Activated naive CD8-positive, alpha-beta T cell treated with anti-CD3 and anti-CD28 coated beads for 36 hours (primary cell): ENCODE measurements around the gene PHLDB2. TPM values are rescaled to one million over a fixed set of nuclear protein-coding genes. Genes with fewer than 3 reads are reported as not detected.
"Not testable (repeated sequence)": the region's sequence is repeated elsewhere in the genome, so short reads cannot be mapped to it uniquely, and the experiment has no call there.

Experiments
- DNase-seq: peaks from one replicate; pipeline ENCODE4 v3.0.0; 2021
- H3K27ac Mint-ChIP-seq: one replicate; pipeline ENCODE4 v1.8.0; 2022; ENCODE audit warnings: mild to moderate bottlenecking, moderate library complexity, mixed read lengths
- H3K27me3 Mint-ChIP-seq: one replicate; pipeline ENCODE4 v1.8.0; 2022; ENCODE audit warnings: mild to moderate bottlenecking, mixed read lengths
- H3K36me3 Mint-ChIP-seq: one replicate; pipeline ENCODE4 v1.8.0; 2021; ENCODE audit warnings: mild to moderate bottlenecking, mixed read lengths
- H3K4me1 Mint-ChIP-seq: one replicate; pipeline ENCODE4 v1.8.0; 2021; ENCODE audit warnings: mixed read lengths
- H3K4me3 Mint-ChIP-seq: one replicate; pipeline ENCODE4 v1.8.0; 2022; ENCODE audit warnings: mild to moderate bottlenecking, moderate library complexity, mixed read lengths
- H3K9me3 Mint-ChIP-seq: one replicate; pipeline ENCODE4 v1.8.0; 2022; ENCODE audit warnings: mixed read lengths
- total RNA-seq, 2 experiments: library from RNA; stranded (reverse); gene quantifications; one replicate each; pipeline ENCODE4 v1.2.3, GENCODE V29; 2021

Gene PHLDB2
- total RNA-seq: 1 to 10 TPM; 2.3 to 2.5 TPM

DNA sequence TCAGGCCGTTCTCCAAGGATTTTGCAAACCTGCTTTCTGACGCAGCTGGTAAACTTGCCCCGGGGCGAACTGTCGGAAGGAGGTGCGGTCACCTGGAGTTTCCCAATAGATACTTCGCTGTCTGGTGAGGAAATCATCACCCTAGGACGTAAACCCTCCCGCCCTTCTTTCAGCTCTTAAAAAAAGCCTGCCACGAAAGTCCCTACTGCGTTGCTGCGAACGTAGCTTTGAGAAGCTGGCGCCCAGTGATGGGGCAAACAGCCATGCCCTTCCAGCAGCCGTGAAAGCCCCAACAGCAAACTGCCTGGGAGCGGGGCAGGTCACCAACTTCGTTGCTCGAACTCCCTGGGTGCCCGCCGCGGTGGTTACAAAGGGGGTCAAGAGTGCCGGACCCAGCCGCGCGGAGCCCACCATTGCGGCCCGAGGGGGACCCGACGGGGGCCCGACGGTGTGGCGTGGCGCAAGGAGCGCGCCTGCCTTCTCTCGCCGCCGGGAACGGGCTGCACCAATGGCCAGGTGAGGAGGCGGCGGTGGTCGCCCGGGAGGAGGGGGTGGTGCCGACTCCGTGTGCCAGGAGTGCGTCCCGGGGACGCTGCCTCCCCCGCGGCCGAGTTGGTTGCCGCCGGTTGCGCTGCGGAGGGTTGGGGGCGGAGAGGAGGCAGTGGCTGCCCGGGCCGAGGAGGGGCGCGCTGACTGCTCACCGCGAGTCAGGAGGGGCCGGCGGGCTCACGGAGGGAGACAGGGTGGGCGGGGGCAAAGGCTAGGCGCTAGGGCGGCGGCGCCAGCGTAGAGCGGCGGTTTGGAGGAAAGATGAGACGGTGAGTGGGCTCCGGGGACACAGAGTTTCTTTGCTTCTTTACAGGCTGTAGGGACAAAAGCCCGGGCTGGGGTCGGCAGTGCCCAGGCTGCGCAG is at the start of gene PHLDB2:
TSS of gene PHLDB2 (plus strand) at position 205 of the 913 bp plus-strand sequence. CDS start 24,813 bp downstream, outside the sequence.
- Mint-ChIP-seq H3K4me1 (peaks cover 13% of the 10 kb centered on the region), H3K4me3 (peak within 1 kb of the TSS; percentile 92), H3K36me3 (no peaks in the 10 kb centered on the region), H3K27me3 (peaks cover 40% of the 10 kb centered on the region), H3K9me3 (no peaks in the 10 kb centered on the region), H3K27ac (peak within 1 kb of the TSS; percentile 20)
- peak; percentile 74 for DNase-seq

GRCh38 chr3:111810909-111811308 is 48.2 kb upstream of the PHLDB2 start:
- peaks cover 3% of the 10 kb centered on the region for H3K27me3 Mint-ChIP-seq
- H3K4me3 Mint-ChIP-seq: no peak overlapping the region
- DNase-seq: no peak
- no peaks in the 10 kb centered on the region for H3K36me3 Mint-ChIP-seq
- H3K4me1 Mint-ChIP-seq: no peaks in the 10 kb centered on the region
- H3K27ac Mint-ChIP-seq: no peak overlapping the region
- H3K9me3 Mint-ChIP-seq: no peaks in the 10 kb centered on the region

DNA sequence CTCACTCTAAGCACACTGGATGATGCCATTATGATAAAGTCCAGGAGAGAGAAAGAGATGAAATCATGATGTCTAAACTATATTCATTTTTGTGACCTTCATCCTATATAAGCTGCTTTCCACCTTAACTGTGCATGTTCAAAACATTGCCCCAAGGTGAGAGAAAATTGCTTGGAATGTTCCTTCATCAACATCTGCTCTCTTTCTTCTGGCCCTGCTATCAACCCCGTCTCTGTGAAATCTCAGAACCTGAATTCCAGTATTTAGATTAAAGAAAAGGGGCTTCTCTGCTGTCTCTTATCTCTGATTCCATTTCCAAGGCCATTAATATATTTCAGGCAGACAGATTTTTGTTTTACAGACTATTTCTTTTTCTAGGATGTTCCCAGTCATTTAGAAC is 47.3 kb upstream of the PHLDB2 start:
- DNase-seq: no peak
- peaks cover 3% of the 10 kb centered on the region for H3K27me3 Mint-ChIP-seq
- H3K27ac Mint-ChIP-seq: no peak overlapping the region
- H3K4me1 Mint-ChIP-seq: no peaks in the 10 kb centered on the region
- H3K4me3 Mint-ChIP-seq: no peak overlapping the region
- no peaks in the 10 kb centered on the region for H3K36me3 Mint-ChIP-seq
- peaks cover 4% of the 10 kb centered on the region for H3K9me3 Mint-ChIP-seq

DNA sequence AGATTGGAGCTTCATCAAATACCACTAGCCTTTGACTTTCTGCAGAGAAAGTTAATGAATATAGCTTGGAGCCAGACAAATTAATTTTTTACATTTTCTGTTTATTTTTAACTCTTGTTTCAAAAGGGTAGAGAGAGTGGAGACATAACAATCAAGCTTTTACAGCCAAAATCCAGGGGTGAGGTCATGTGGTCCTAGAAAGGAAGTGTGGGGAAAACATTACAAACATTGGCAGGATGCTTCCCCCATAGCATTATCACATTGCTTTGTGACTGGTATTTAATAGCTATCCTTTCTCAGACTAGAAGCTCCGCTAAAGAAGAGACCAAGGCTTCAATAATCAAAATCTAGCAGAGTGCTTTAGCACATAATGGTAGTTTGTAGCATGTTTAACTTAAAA is 46.4 kb upstream of the PHLDB2 start:
- no peaks in the 10 kb centered on the region for H3K4me1 Mint-ChIP-seq
- no peak for DNase-seq
- no peaks in the 10 kb centered on the region for H3K36me3 Mint-ChIP-seq
- no peak overlapping the region for H3K4me3 Mint-ChIP-seq
- no peaks in the 10 kb centered on the region for H3K27me3 Mint-ChIP-seq
- H3K27ac Mint-ChIP-seq: no peak overlapping the region
- H3K9me3 Mint-ChIP-seq: peaks cover 5% of the 10 kb centered on the region

DNA sequence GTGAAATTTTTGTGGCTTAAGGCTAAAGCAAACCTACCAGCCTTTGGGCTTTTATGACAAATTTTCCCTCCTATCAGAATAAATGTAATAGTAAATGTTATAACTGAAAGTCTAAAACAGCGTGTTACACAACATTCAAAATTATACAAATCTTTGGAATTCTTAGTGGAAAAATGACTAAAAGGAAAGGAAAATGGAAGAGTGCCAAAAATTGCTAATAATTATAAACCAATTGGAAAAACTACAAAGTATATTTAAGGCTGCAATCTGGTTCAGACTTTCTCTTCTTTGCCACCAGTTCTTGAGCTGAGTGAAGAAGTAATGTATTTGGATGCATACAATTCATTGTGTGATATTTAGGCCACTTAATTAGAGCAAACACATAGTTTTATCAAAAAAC is 45.6 kb upstream of the PHLDB2 start:
- Mint-ChIP-seq H3K9me3 (peaks cover 5% of the 10 kb centered on the region), H3K4me3 (no peak overlapping the region), H3K27me3 (no peaks in the 10 kb centered on the region), H3K4me1 (no peaks in the 10 kb centered on the region), H3K27ac (no peak overlapping the region), H3K36me3 (no peaks in the 10 kb centered on the region)
- DNase-seq: no peak

DNA sequence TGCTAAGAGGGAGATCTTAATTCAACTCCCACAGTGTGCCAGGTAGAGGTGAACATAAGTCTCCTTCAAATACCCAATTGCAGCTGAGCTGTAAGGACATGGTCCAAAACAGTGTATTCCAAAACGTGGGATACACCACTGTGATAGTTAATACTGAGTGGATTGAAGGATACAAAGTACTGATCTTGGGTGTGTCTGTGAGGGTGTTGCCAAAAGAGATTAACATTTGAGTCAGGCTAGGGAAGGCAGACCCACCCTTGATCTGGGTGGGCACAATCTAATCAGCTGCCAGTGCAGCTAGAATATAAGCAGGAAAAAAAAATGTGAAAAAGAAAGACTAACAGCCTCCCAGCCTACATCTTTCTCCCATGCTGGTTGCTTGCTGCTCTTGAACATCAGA is 45.1 kb upstream of the PHLDB2 start:
- DNase-seq: no peak
- H3K27ac Mint-ChIP-seq: no peak overlapping the region
- H3K4me3 Mint-ChIP-seq: no peak overlapping the region
- H3K27me3 Mint-ChIP-seq: no peaks in the 10 kb centered on the region
- peaks cover 5% of the 10 kb centered on the region for H3K9me3 Mint-ChIP-seq
- no peaks in the 10 kb centered on the region for H3K36me3 Mint-ChIP-seq
- no peaks in the 10 kb centered on the region for H3K4me1 Mint-ChIP-seq

DNA sequence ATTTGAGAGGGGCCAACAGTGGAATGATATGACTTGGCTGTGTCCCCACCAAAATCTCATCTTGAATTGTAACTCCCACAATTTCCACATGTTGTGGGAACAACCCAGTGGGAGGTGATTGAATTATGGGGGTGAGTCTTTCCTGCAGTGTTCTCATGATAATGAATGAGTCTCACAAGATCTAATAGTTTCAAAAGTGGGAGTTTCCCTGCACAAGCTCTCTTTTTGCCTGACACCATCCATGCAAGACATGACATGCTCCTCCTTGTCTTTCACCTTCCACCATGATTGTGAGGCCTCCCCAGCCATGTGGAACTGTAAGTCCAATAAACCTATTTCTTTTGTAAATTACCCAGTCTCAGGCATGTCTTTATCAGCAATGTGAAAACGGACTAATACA is 42.3 kb upstream of the PHLDB2 start:
- H3K4me3 Mint-ChIP-seq, H3K9me3 Mint-ChIP-seq, DNase-seq, H3K36me3 Mint-ChIP-seq, H3K4me1 Mint-ChIP-seq, H3K27ac Mint-ChIP-seq, H3K27me3 Mint-ChIP-seq: not testable (repeated sequence)

- H3K27me3 Mint-ChIP-seq: no peaks in the 10 kb centered on the region
- no peaks in the 10 kb centered on the region for H3K4me1 Mint-ChIP-seq
- H3K4me3 Mint-ChIP-seq: no peak overlapping the region
- peaks cover 8% of the 10 kb centered on the region for H3K9me3 Mint-ChIP-seq
- peaks cover 3% of the 10 kb centered on the region for H3K36me3 Mint-ChIP-seq
- DNase-seq: no peak
- H3K27ac Mint-ChIP-seq: no peak overlapping the region
These were observed 39.1 kb upstream of the PHLDB2 start for GRCh38 chr3:111819927-111820326.

DNA sequence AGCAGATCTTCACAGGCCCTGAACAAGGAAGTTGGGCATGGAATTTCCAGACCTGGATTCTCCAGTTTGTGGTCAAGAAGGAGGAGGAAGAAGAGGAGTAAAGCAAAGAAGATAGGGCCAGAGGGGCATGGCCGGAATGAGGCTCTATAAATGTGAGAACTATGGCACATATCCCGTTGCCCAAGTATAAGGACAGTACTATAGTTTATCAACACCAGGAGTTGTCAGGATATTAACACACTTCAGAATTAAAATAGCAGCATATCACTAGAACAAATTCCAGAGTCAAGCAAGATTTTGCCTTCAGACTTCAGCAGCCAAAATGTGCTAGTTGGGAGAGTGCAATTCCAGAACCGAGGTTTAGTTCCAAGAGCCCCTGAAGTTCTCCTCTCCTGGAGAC is 38.4 kb upstream of the PHLDB2 start:
- Mint-ChIP-seq H3K27ac (no peak overlapping the region), H3K36me3 (peaks cover 3% of the 10 kb centered on the region), H3K27me3 (no peaks in the 10 kb centered on the region), H3K4me3 (no peak overlapping the region), H3K4me1 (no peaks in the 10 kb centered on the region), H3K9me3 (peaks cover 8% of the 10 kb centered on the region)
- no peak for DNase-seq

- no peaks in the 10 kb centered on the region for H3K27me3 Mint-ChIP-seq
- no peak for DNase-seq
- H3K36me3 Mint-ChIP-seq: peaks cover 3% of the 10 kb centered on the region
- no peak overlapping the region for H3K27ac Mint-ChIP-seq
- peaks cover 3% of the 10 kb centered on the region for H3K9me3 Mint-ChIP-seq
- H3K4me1 Mint-ChIP-seq: peaks cover 3% of the 10 kb centered on the region
- H3K4me3 Mint-ChIP-seq: no peak overlapping the region
These were observed 37.2 kb upstream of the PHLDB2 start for GRCh38 chr3:111821891-111822290.

GRCh38 chr3:111822804-111823203 is 36.3 kb upstream of the PHLDB2 start:
- peaks cover 3% of the 10 kb centered on the region for H3K9me3 Mint-ChIP-seq
- H3K27ac Mint-ChIP-seq: no peak overlapping the region
- H3K36me3 Mint-ChIP-seq: peaks cover 3% of the 10 kb centered on the region
- H3K4me1 Mint-ChIP-seq: peaks cover 5% of the 10 kb centered on the region
- no peak overlapping the region for H3K4me3 Mint-ChIP-seq
- no peaks in the 10 kb centered on the region for H3K27me3 Mint-ChIP-seq
- no peak for DNase-seq

GRCh38 chr3:111823341-111823855 is 35.7 kb upstream of the PHLDB2 start:
- peaks cover 3% of the 10 kb centered on the region for H3K36me3 Mint-ChIP-seq
- DNase-seq: no peak
- H3K9me3 Mint-ChIP-seq: peaks cover 3% of the 10 kb centered on the region
- H3K4me1 Mint-ChIP-seq: peaks cover 5% of the 10 kb centered on the region
- no peaks in the 10 kb centered on the region for H3K27me3 Mint-ChIP-seq
- no peak overlapping the region for H3K27ac Mint-ChIP-seq
- H3K4me3 Mint-ChIP-seq: no peak overlapping the region

- Mint-ChIP-seq H3K9me3 (peaks cover 3% of the 10 kb centered on the region), H3K36me3 (peaks cover 3% of the 10 kb centered on the region), H3K4me3 (no peak overlapping the region), H3K27ac (no peak overlapping the region), H3K4me1 (peaks cover 5% of the 10 kb centered on the region), H3K27me3 (no peaks in the 10 kb centered on the region)
- no peak for DNase-seq
These were observed 34.7 kb upstream of the PHLDB2 start for GRCh38 chr3:111824351-111824750.

DNA sequence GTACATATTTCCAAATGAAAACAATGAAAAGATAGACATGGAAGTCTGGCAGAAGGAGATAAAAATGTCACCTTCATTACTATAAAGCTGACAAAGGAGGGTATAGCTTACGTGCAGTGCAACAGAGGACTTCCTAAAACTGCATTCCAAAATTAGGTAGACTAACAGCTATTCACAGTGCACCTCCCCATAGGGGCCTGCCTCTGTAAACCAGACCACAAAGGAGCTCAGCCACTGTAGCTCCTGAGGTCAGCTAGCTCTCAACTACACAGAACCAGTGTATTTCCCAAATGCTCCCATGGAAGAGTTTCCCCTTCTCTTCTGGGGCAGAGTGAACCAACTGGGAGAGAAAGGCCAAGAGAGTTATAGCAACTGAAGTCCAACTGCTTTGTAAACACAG is 31.2 kb upstream of the PHLDB2 start:
- Mint-ChIP-seq H3K27me3 (no peaks in the 10 kb centered on the region), H3K4me1 (peaks cover 10% of the 10 kb centered on the region), H3K4me3 (no peak overlapping the region), H3K27ac (no peak overlapping the region), H3K9me3 (no peaks in the 10 kb centered on the region), H3K36me3 (no peaks in the 10 kb centered on the region)
- DNase-seq: no peak

GRCh38 chr3:111828530-111828929 is 30.5 kb upstream of the PHLDB2 start:
- DNase-seq: no peak
- Mint-ChIP-seq H3K4me3 (no peak overlapping the region), H3K9me3 (no peaks in the 10 kb centered on the region), H3K36me3 (no peaks in the 10 kb centered on the region), H3K27ac (no peak overlapping the region), H3K27me3 (no peaks in the 10 kb centered on the region), H3K4me1 (peaks cover 10% of the 10 kb centered on the region)

GRCh38 chr3:111829023-111829422 is 30.0 kb upstream of the PHLDB2 start:
- Mint-ChIP-seq H3K4me3 (no peak overlapping the region), H3K27me3 (no peaks in the 10 kb centered on the region), H3K36me3 (no peaks in the 10 kb centered on the region), H3K4me1 (peaks cover 10% of the 10 kb centered on the region), H3K9me3 (no peaks in the 10 kb centered on the region), H3K27ac (no peak overlapping the region)
- no peak for DNase-seq
